HCT116 (cell line): ENCODE measurements around the gene TMEM144. TPM values are rescaled to one million over a fixed set of nuclear protein-coding genes. Genes with fewer than 3 reads are reported as not detected.

Experiments used
- ATAC-seq: fragments of 200-7000 bp; cut with Tn5 transposase; 2 replicates; pipeline ENCODE4 v1.9.1; 2020; ENCODE audit warnings: mild to moderate bottlenecking, moderate library complexity
- BruUV-seq: library from RNA; stranded (reverse); fragments of 400-500 nt; replicated peaks from 2 replicates; lab custom pipeline; 2021; lab: Mats Ljungman, UMichigan
- CTCF ChIA-PET: fragments of 300-600 bp; sonication (Branson Sonifier 250); formaldehyde crosslinking; loops from one replicate; lab custom pipeline; 2021; ENCODE audit warnings: antibody characterized with exemption; lab: Charles Lee
- POLR2A ChIA-PET: fragments of 300-600, 350-600 bp; sonication (Branson Sonifier 250); formaldehyde crosslinking; loops from one replicate; lab custom pipeline; 2021; ENCODE audit warnings: antibody characterized with exemption; lab: Charles Lee
- RAD21 ChIA-PET, 2 experiments: fragments of 300-600 bp; sonication (Branson Sonifier 250); formaldehyde crosslinking; loops; one replicate each; lab custom pipeline; 2023; ENCODE audit warnings: low total read pairs in 2 of 2; ENCODE audit not compliant: uncharacterized antibody in 2 of 2, unreplicated experiment in 2 of 2, low non-redundant PET in 1 of 2; lab: Charles Lee
- DNase-seq: peaks from one replicate; pipeline ENCODE4 v3.0.0-alpha.2; 2010; ENCODE audit warnings: low read depth, low spot score
- H2AFZ ChIP-seq: fragments of 200-600 bp; shearing (Covaris generic), sonication (generic); 2 replicates; pipeline ENCODE4 v1.6.1; 2017; ENCODE audit warnings: low read depth, mixed run types, mixed read lengths, antibody characterized with exemption, low read length; ENCODE audit not compliant: poor library complexity, severe bottlenecking
- H3K27ac ChIP-seq: 2 replicates; pipeline ENCODE4 v1.5.1; 2012; ENCODE audit warnings: low read depth, low read length
- H3K27me3 ChIP-seq: fragments of 200-600 bp; sonication (generic); 2 replicates; pipeline ENCODE4 v1.6.1; 2016; ENCODE audit warnings: mixed run types, low read length, mixed read lengths; ENCODE audit not compliant: insufficient read depth
- H3K36me3 ChIP-seq, 2 experiments: fragments of 200-500 bp in 1 of 2; fragments of 200-600 bp in 1 of 2; sonication (Bioruptor generic) in 1 of 2; sonication (generic) in 1 of 2; 2 replicates each; pipeline versions ENCODE4 v1.5.1 to v1.6.1; 2014 to 2016; ENCODE audit warnings: low read length in 2 of 2, inconsistent platforms in 1 of 2, mixed read lengths in 1 of 2, mixed run types in 1 of 2; ENCODE audit not compliant: insufficient read depth in 2 of 2, control insufficient read depth in 1 of 2
- H3K4me1 ChIP-seq, 2 experiments: fragments of 200-600 bp in 1 of 2; sonication (generic) in 1 of 2; 2 replicates each; pipeline versions ENCODE4 v1.5.1 to v1.6.1; 2012 to 2017; ENCODE audit warnings: low read length in 2 of 2, inconsistent platforms in 1 of 2, mild to moderate bottlenecking in 1 of 2, mixed read lengths in 1 of 2, mixed run types in 1 of 2, moderate library complexity in 1 of 2; ENCODE audit not compliant: insufficient read depth in 2 of 2, control insufficient read depth in 1 of 2
- H3K4me2 ChIP-seq: fragments of 200-600 bp; sonication (generic); 2 replicates; pipeline ENCODE4 v1.6.1; 2017; ENCODE audit warnings: mixed run types, low read length, mixed read lengths
- H3K4me3 ChIP-seq, 2 experiments: fragments of 200-600 bp in 1 of 2; sonication (generic) in 1 of 2; replicated peaks in 1 of 2; 2 replicates each; pipeline ENCODE4 v1.5.1; 2011 to 2016; ENCODE audit warnings: low read length in 2 of 2, control low read depth in 1 of 2, low read depth in 1 of 2, mild to moderate bottlenecking in 1 of 2, mixed read lengths in 1 of 2, mixed run types in 1 of 2
- H3K79me2 ChIP-seq: fragments of 200-600 bp; sonication (generic); 2 replicates; pipeline ENCODE4 v1.6.1; 2017; ENCODE audit warnings: mild to moderate bottlenecking, mixed run types, low read length, moderate library complexity, mixed read lengths; ENCODE audit not compliant: insufficient read depth
- H3K9ac ChIP-seq: fragments of 200-600 bp; sonication (generic); 2 replicates; pipeline ENCODE4 v1.6.1; 2016; ENCODE audit warnings: low read length, mixed read lengths
- H3K9me2 ChIP-seq: fragments of 200-600 bp; sonication (generic), shearing (Covaris generic); 2 replicates; pipeline ENCODE4 v1.6.1; 2017; ENCODE audit warnings: mixed run types, mild to moderate bottlenecking, moderate library complexity; ENCODE audit not compliant: insufficient read depth
- H3K9me3 ChIP-seq, 2 experiments: fragments of 200-500 bp in 1 of 2; fragments of 200-600 bp in 1 of 2; sonication (Bioruptor generic) in 1 of 2; sonication (generic) in 1 of 2; 2 replicates each; pipeline ENCODE4 v1.6.1; 2014 to 2017; ENCODE audit warnings: low read length in 2 of 2, mixed read lengths in 2 of 2, inconsistent platforms in 1 of 2, low read depth in 1 of 2, mild to moderate bottlenecking in 1 of 2, mixed run types in 1 of 2, moderate library complexity in 1 of 2; ENCODE audit not compliant: control insufficient read depth in 1 of 2, insufficient read depth in 1 of 2
- H4K20me1 ChIP-seq: fragments of 200-600 bp; sonication (generic), shearing (Covaris generic); 2 replicates; pipeline ENCODE4 v1.6.1; 2017; ENCODE audit warnings: mixed run types, mild to moderate bottlenecking, moderate library complexity; ENCODE audit not compliant: insufficient read depth
- MAX ChIP-seq: IDR thresholded peaks from 2 replicates; pipeline ENCODE4 v1.6.1; 2012
- POLR2A ChIP-seq: IDR thresholded peaks from 2 replicates; pipeline ENCODE4 v1.7.0; 2011; ENCODE audit warnings: borderline replicate concordance; ENCODE audit not compliant: insufficient read depth, insufficient read length; ENCODE audit errors: extremely low read depth
- ZBTB33 ChIP-seq: IDR thresholded peaks from 2 replicates; pipeline ENCODE4 v1.6.1; 2011; ENCODE audit warnings: mild to moderate bottlenecking, low read length, moderate library complexity; ENCODE audit not compliant: insufficient replicate concordance; ENCODE audit errors: extremely low read depth
- intact Hi-C: fragments of 100-400 bp; cut with micrococcal nuclease; formaldehyde crosslinking; loops from 2 replicates; pipeline ENCODE4 v1.10.0; 2022
- total RNA-seq: library from RNA; stranded (reverse); gene quantifications from one replicate; pipeline ENCODE4 v1.2.1, GENCODE V29; 2021; ENCODE audit not compliant: unreplicated experiment

TMEM144 gene
- total RNA-seq, 1 experiment from 2014 or later: 12.9 TPM

- RAD21 ChIA-PET: no interaction called here
- Histone ChIP-seq H4K20me1 (no peaks in the 10 kb centered on the region), H3K9me2 (no peaks in the 10 kb centered on the region), H3K36me3 (no peaks in the 10 kb centered on the region), H3K79me2 (no peaks in the 10 kb centered on the region), H3K27ac (no peak overlapping the region), H3K4me1 (peaks cover 3 to 27% of the 10 kb centered on the region in 2 experiments; a peak in 2 of 4 replicates), H3K9me3 (no peaks in the 10 kb centered on the region), H3K9ac (no peak overlapping the region), H3K27me3 (no peaks in the 10 kb centered on the region), H3K4me3 (no peak overlapping the region), H2AFZ (no peak overlapping the region), H3K4me2 (no peak overlapping the region)
- CTCF ChIA-PET: no interaction called here
- BruUV-seq: no TSS peak
- POLR2A ChIA-PET: no interaction called here
- TF ChIP-seq MAX: no peak
- no peak for TF ChIP-seq POLR2A
- ATAC-seq: no peak
- DNase-seq: no peak
- intact Hi-C loops: loop anchor here (5.0 kb wide), 1 partner anchor 72 kb away; no protein-coding TSS in a partner anchor
These were observed 45.5 kb upstream of the TMEM144 start for GRCh38 chr4:158164768-158165213.

- peaks cover 0 to 16% of the 10 kb centered on the region in 2 experiments; a peak in 2 of 4 replicates for H3K4me1 ChIP-seq
- no peak overlapping the region for H3K4me2 ChIP-seq
- H3K27ac ChIP-seq: no peak overlapping the region
- BruUV-seq: no TSS peak
- no peaks in the 10 kb centered on the region for H4K20me1 ChIP-seq
- TF ChIP-seq ZBTB33: no peak
- H3K9ac ChIP-seq: no peak overlapping the region
- ChIA-PET RAD21 (no interaction called here), CTCF (no interaction called here), POLR2A (no interaction called here)
- no peaks in the 10 kb centered on the region for H3K27me3 ChIP-seq
- no peaks in the 10 kb centered on the region for H3K9me3 ChIP-seq
- intact Hi-C loops: no loop called here
- ATAC-seq (no peak), DNase-seq (no peak)
- H3K4me3 ChIP-seq: no peak overlapping the region
- no peaks in the 10 kb centered on the region for H3K36me3 ChIP-seq
- H2AFZ ChIP-seq: peak overlapping the region; percentile 88
- H3K79me2 ChIP-seq: no peaks in the 10 kb centered on the region
- H3K9me2 ChIP-seq: no peaks in the 10 kb centered on the region
These were observed 43.6 kb upstream of the TMEM144 start for GRCh38 chr4:158166701-158167100.
